IPS-NIHi11 (cell line): ENCODE results near the gene UBQLNL.

Experiments used
- DNase-seq: peaks from one replicate; pipeline ENCODE4 v3.0.0; 2012; ENCODE audit warnings: mixed read lengths, low spot score

Gene UBQLNL, protein sequence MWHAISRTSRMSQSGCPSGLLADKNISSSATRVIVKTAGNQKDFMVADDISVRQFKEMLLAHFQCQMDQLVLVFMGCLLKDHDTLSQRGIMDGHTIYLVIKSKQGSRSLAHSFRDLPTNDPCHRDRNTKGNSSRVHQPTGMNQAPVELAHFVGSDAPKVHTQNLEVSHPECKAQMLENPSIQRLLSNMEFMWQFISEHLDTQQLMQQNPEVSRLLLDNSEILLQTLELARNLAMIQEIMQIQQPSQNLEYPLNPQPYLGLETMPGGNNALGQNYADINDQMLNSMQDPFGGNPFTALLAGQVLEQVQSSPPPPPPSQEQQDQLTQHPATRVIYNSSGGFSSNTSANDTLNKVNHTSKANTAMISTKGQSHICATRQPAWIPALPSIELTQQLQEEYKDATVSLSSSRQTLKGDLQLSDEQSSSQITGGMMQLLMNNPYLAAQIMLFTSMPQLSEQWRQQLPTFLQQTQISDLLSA

DNA sequence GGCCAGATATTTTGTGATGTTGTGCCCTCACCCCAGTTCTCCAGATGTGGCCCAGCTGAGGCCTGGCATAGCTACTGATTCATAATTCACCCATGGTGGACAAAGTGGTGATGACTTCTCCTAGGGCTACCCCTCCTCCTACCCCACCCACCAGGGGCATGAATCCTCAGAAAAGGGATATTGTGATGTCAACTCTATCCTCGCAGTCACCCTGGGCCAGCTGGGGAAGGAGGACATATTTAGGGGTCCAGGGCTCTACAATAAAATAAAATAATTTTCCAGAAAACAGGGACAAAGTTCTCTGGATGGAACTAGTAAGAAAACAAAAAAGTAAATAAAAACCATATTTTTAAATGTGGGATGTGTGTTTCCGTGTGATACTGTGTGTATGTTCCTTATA is at the start of gene UBQLNL:
UBQLNL (minus strand) TSS at position 101 of the 400 bp plus-strand sequence. CDS start 258 bp downstream, outside the sequence.
- DNase-seq, result no peak

DNA sequence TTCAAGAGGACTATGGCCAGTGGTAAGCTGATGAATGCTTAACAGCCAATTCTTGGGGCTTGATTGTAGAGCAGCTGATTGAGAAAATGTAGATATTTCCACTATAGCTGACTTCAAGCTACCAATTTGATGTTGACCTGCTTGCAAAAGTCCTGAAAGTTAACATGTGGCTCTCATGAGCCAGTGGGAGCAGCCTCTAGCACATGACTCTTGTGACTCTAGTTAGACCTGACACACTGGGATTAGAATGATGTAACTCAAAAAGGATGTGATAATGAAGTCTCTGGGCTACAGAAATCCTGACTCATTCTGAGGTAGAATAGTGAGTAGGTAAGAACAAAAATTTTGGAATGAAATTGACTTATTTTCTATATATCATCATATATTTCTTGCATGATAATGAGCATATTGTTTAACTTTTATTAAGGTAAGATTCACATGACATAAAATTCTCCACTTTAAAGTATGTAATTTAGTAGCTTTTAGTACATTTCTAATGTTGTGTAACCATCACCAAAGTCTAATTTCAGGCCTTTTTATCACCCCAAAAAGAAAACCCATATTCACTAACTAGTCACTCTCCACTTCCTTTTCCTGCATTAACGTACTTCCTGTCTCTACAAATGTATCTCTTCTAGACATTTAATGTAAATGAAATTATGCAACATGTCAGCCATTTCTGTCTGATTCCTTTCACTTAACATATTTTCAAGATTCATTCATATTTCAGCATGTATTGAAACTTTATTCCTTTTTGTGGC is 47.9 kb upstream of the UBQLNL start:
- no peak for DNase-seq

DNA sequence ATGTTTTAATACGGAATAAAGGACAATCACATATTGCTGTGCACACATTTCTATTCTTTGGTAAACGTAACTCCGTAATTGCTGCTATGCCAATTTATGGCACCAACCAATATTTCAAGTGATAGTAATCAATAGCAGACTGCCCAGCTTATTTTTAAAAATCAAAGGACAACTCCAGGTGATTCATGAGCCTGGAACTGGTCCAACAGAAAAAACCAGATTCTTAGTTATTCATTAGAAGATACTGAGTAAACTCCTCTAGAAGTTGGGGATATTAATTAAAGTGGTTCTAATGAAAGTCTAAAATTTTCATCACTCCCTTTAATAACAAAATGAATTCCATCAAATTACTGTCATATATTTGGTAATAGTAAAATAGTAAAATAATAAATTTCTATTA is 41.3 kb upstream of the UBQLNL start:
- DNase-seq, result no peak

DNA sequence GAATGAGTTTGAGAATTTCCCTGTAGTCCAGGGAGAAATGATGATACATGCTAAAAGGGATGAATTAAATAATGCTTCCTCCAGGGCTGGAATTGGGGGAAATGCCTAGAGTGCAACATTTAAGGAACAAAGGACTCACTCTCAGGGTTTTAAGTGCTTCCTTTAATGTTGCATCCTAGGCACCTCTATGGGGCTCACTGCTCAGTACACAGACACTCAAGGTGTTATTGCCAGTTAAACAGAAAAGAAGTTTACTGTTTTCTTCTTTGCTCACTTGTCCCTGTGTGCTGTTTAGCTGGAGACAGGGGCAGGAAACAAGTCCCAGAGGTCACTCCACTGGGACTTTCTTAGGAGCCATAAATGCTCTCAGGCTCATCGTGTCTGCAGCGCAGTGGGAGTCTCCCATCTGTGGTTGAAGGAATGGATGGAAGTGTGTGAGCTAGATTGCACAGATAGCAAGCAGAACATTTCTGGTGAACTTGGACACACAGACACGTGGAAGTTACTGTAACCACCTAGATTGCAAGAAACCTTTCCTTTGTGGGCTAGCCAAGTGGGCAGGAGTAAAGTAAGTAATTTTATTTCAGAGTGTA is 40.2 kb upstream of the UBQLNL start:
- no peak for DNase-seq

DNA sequence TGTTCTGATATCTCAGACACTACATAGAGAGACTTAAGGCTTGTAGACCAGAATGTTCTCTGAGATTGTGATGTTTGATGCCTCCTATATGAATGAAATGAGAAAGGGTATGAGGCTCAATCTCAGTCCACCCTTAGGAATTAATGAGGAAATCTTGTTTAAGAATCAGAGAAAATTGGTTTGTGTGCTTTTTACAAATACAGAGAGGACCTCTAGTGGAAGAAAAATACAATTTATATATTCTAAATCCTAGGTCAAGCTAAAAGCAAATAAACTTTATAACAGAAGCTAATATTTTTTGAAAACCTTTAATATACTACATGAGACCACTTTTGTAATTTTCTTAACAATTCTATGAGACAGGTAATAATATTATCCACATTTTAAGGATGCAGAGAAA is 36.8 kb upstream of the UBQLNL start:
- no peak for DNase-seq

DNA sequence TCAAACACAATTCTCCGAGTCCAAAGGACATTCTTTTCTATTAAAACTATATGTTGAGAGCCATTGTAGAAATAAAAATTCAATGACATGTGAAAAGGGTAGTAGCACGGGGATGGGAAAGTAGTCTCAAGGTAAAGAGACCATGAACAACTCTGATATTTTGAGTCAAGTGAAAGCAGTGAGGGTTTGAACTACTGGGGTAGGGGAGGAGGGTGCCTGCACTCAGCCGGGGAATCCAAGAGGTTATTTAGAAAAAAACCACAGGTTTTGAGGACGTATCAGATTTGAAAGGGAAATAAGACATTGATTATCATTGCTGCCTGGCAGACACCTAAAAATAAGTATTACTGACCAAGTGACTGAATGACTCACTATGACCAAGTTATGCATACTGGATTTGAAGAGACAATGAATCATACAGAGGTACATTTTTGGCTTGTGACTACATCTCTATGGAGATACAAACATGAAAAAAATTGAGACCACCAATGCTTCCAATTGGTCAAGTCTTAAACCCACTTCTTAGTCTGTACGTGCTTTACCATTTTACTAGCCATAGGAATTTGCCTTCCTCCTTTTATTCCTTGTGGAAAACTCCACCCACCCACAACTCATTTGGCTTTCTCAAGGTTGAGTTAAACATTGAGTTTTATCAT is 34.1 kb upstream of the UBQLNL start:
- no peak for DNase-seq

DNA sequence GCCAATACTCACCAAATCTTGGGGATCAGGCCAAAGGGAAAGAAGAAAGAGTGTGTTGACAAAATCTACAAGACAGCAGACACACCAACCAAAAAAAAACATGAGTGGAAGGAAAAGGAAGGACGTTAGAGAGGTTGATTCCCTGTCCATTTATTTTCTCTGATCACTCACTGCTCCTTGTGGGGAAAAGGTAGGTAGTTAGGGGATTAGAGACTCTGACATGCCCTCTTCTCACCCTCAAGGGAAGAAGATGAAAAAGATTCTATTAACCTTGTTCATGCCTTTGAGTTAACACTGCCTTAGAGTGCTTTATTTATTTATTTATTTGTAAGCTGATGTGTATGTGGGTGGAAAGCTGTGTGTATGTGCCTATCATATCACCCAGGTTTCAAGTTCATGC is 31.9 kb upstream of the UBQLNL start, which contains the start of gene OR52H1:
OR52H1 (minus strand) TSS at position 101 of the 400 bp plus-strand sequence. CDS start 3,035 bp downstream, outside the sequence.
- no peak for DNase-seq

DNA sequence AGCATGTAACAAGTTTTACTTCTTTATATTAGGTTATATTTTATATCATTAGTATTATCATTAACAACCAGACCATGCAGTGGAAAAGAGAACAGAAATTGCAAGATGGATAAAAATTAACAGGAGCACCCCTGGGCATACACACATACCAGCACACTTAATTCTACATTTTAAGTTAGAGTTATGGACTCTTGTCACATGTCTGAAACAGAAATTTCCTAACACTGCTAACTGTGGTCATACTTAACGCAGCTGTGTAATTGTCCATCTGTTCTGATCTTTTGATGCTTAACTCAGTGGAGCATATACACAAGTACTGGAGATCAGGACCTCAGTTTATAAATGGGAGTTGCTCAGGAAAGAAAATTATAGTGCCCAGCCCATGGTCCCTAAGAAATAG is 31.5 kb upstream of the UBQLNL start:
- DNase-seq, result no peak

DNA sequence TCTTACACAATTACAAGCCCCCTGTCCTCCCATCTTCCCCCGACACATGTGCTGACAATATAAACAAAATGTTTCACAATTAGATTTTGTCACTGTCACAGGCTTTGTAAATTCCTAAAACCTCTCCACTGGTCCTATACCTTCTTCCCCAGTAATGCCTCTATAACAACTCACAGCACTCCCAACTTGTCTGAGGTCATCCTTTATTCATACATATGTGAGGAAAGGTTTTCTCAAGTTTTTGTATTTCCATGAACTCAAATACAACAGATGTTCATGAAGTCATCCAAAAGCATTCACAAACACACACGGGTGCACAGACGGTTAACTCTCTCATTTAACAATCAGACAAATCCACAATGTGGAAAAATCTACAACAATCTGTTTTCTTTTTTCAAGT is 30.0 kb upstream of the UBQLNL start:
- DNase-seq, result no peak

DNA sequence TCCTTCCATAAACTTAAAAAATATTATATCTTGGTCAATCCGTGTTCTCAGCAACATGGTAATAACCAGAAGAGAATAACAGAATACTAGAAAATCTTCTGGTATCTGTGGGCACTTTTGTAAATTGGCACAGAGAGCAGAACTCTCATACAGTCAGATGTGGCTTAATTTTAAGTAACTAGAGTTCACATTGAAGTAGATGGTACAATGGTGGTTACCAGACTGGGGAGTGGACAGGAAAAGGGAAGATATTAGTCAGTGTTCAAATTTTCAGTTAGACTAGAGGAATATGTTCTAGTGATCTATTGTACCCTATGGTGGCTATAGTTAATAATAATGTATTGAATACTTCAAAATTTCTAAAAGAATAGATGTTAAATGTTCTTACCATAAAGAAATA is 24.9 kb upstream of the UBQLNL start:
- DNase-seq, result no peak

DNA sequence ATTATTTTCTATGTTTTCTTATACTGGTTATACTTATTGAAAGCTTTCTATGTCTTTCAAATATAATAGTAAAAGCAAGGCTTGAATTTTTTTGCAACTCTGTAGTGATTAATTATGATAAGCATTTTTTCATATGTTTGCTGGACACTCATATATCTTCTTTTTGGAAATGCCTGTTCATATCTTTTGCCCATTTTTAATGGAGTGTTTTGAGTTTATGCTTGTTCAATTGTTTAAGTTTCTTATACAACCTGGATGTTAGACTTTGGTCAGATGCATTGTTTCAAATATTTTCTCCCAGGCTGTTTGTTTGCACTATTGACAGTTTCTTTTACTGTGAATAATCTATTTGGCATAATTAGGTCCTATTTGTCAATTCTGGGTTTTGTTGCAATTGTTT is 20.0 kb upstream of the UBQLNL start:
- DNase-seq, result no peak

DNA sequence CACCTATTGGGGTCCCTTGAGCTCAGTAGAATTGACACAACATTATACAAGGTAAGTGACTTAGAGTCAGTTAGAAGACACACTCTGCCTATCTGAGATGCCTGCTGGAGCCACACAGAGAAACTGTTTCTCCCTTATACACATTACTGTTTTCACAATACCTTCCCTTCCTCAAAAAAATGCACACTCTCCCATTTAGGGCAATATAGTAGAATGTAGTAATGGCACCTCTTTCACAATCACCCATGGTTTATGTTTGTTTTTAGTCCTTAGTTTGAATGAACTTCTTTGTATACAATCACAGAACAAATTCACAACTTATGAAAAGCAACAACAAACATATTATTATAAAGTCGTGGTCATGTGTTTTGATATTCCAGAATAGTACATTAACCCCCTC is 17.5 kb upstream of the UBQLNL start:
- no peak for DNase-seq

DNA sequence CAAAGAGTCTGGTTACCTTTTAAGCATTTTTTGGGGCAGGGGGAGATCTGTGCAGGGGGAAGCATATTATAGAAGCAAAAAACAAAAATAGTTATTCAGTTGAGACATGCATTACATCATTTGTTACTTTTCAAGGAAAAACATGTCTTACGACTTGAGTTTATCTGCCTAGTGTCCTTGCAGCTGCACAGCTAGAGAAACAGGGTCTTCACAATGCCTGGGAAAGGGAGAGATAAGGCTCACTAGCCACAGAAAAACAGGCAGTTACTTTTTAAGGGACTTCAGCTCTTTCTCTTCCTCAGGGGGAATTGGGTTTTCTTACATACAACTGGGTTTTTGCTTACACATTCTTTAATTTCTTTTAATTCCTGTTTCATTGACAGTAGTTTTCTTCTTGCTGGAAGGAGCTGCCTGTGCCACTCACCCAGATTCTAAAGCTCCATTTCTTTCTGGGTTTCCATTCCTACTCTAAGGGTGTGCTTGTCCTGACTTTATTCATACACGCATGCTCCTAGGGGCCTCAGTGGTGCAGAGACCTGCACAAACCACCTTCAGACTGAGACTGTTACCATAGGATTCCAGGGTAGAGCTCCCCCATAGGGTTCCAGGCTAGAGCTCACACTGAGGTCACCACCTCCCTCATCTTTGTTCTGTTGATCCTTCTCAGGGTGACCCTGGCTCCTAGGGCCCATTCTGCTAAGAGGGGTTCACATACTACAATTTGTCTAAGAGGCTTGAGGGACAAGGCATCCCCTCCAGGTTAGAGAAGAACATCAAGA is 14.7 kb upstream of the UBQLNL start:
- no peak for DNase-seq

DNA sequence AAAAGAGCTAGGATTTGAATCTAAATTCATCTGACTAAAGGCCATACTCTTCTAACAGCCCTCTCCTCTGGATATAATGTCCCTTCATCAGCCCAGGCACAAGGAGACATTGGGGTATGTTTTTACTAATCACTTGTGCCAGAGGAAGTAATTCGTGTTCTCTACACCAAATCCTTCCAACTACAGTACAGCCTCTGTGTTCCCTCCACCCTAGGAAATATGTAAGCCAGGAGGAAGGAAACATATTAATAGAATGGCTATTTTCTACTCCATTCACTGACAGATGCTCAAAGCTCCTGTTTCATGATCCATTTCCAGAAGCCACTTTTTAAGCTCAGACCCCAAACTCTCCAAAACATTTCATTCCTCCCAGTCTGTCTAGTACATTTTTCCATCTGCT is 12.0 kb upstream of the UBQLNL start:
- no peak for DNase-seq

DNA sequence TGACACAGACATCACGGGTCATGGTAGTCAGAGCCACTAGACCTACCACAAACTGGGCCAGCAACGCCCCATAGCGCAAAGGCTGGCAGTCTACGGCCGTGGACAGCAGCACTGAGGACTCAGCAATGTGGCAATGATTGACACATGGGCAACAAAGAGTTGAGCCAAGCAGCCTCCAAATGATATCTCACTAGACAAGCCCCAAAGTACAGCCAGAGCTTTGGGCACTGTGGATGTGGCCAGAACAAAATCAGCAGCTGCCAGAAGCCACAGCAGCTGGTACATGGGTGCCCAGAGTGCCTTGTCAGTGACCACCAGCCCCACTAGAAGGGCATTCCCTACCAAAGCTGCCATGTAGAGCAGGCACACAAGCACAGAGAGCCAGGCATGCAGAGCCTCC is 11.2 kb upstream of the UBQLNL start:
- DNase-seq, result no peak

DNA sequence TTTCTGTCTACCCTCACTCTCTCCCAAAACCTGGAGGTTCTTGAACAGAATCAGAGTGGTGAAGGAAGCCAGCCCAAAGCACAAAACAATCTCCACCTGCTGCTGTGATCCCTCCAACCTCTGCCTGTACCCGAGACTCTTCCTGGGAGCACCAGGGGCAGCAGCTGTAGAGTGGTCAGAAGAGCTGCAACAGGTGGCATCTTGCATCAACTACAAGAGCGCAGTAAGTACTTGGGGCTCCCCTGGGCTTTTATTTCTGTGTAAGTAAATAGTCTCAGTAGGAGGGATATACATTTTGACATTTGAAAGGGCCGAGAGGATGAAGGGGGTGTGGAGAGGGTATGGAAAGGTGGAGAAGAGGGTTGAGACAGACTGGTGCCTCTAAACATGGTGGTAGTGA is 8.3 kb upstream of the UBQLNL start:
- no peak for DNase-seq

DNA sequence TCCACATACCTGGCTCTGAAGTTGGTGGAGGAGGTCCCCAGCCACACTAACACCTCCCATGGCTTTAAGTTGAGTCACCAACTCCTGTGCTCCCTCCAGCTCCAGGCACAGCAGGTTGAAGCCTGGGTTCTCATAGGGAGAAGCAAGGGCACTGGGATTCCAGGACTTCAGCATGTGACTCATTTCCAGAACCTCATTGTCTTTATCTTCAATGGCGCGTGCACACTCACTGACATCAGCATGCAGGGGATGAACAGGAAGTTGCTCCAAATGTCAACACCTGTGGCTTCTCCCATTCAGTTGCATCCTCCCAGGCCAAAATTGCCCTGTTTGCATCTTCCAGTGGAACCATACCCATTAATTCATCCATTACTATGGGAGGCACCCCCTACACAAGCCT is 5.8 kb upstream of the UBQLNL start:
- no peak for DNase-seq

DNA sequence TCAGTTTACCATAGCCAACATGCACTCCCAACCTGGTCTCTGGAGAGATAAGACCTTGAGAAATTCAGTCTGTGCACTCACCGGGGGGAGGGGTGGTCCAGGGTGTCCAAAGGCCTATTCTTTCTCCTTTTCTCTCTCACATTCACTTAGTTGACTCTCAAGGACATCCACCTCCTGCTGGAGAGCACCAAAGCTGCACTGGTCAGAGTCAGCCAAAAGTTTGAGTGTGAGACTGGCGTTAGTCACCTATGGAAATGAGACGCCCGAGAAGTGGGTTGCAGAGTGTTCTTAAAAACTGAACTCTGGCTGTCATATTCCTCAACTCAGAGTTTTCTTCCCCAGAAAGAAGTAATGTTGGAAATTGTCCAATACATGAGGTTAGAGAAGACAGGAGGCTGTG is 5.0 kb upstream of the UBQLNL start:
- DNase-seq, result no peak

DNA sequence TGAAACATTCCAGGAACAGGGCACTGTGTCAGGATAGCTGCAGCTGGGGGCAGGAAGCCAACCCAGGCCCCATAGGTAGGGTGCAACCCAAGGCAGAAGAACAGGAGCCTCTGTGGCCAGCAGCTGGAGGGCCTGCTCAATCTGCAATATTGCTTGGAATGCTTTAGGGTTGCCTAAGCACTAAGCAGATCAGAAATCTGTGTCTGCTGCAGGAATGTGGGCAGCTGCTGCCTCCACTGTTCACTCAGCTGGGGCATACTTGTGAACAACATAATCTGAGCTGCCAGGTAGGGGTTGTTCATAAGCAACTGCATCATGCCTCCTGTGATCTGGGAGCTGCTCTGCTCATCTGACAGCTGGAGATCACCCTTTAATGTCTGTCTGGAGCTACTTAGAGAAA is 1.7 kb downstream of the UBQLNL start:
- no peak for DNase-seq

DNA sequence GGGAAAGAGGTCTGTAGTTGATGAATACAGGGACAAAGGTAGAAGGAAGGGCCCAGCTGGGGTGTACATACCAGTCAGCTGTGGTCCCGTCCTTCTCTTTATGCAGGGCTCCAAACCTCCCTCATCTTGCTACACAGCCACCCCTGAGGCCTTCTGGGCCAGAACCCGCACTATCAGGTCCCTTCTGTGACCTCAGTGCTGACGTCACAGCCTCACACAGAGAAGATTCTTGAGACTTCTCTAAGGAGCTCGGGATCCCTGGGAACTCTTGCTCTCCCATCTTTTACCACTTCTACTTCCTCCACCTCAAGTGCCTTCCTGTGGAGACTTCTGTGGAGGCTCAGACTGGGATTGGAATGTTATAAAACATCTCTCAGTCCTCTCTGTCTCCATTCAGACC is 6.7 kb downstream of the UBQLNL start, which contains the start of gene UBQLN3:
UBQLN3 (minus strand) TSS at position 155 of the 400 bp plus-strand sequence. CDS start 399 bp downstream, outside the sequence.
- DNase-seq, result no peak

DNA sequence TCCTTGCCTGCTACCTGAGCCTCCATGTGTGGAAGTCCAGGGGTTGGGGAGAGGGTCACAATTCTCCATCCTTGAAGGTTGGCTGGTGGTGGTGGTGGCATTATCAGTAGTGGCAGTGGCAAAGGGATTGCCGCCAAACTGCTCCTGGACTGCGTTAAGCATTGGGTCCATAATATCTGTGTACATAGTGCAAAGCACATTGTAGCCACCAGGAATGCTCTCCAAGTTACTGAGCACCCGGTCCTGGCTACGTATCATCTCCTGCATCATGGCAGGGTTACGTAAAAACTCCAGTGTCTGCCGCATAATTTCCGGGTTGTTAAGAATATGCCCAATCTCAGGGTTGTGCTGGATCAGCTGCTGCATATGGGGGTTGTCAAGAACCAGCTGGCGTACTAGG is 7.9 kb downstream of the UBQLNL start:
- DNase-seq, result no peak
